CD14-positive monocyte (primary cell): ENCODE results near the gene HPCA. TPM values are rescaled to one million over a fixed set of nuclear protein-coding genes. Genes with fewer than 3 reads are reported as not detected.

Source experiments
- DNase-seq, 3 donors: peaks; one replicate each; pipeline ENCODE4 v3.0.0-alpha.2; 2011 to 2022
- H2AFZ ChIP-seq: 2 replicates; pipeline ENCODE4 v1.6.0; 2012; ENCODE audit warnings: mild to moderate bottlenecking, low read depth, low read length, inconsistent platforms; ENCODE audit not compliant: insufficient read depth, poor library complexity, severe bottlenecking
- H3K27ac ChIP-seq, 2 donors: 1 replicate in 1 of 2; 2 replicates in 1 of 2; pipeline ENCODE4 v1.5.1; 2012 to 2013; ENCODE audit warnings: low read length in 2 of 2, control low read depth in 1 of 2, inconsistent platforms in 1 of 2, low read depth in 1 of 2, mild to moderate bottlenecking in 1 of 2
- H3K27me3 ChIP-seq, 2 donors: one replicate each; pipeline versions ENCODE4 v1.6.0 to v1.6.1; 2011 to 2013; ENCODE audit warnings: low read length in 2 of 2; ENCODE audit not compliant: control insufficient read depth in 2 of 2, insufficient read depth in 2 of 2
- H3K36me3 ChIP-seq, 2 donors: replicated peaks in 1 of 2; 1 replicate in 1 of 2; 2 replicates in 1 of 2; pipeline versions ENCODE4 v1.5.1 to v1.6.1; 2012 to 2013; ENCODE audit warnings: low read length in 2 of 2, control low read depth in 1 of 2, inconsistent platforms in 1 of 2, mild to moderate bottlenecking in 1 of 2; ENCODE audit not compliant: insufficient read depth in 2 of 2, control insufficient read depth in 1 of 2
- H3K4me1 ChIP-seq, 2 donors: 1 replicate in 1 of 2; 2 replicates in 1 of 2; pipeline versions ENCODE4 v1.5.1 to v1.6.1; 2012 to 2013; ENCODE audit warnings: low read length in 2 of 2, control low read depth in 1 of 2, inconsistent platforms in 1 of 2, mild to moderate bottlenecking in 1 of 2, moderate library complexity in 1 of 2; ENCODE audit not compliant: insufficient read depth in 2 of 2, control insufficient read depth in 1 of 2
- H3K4me2 ChIP-seq: replicated peaks from 2 replicates; pipeline ENCODE3; 2012; ENCODE audit warnings: low read length, moderate library complexity, mild to moderate bottlenecking; ENCODE audit not compliant: poor library complexity, severe bottlenecking; ENCODE audit errors: extremely low read depth
- H3K4me3 ChIP-seq, 3 experiments: fragments of 200-600 bp in 1 of 3; sonication (generic) in 1 of 3; replicated peaks in 1 of 3; 1 replicate in 2 of 3; 2 replicates in 1 of 3; pipeline ENCODE4 v1.5.1; 2011 to 2013; ENCODE audit warnings: low read length in 3 of 3, mild to moderate bottlenecking in 3 of 3, control low read depth in 2 of 3, low read depth in 2 of 3, inconsistent platforms in 1 of 3, moderate library complexity in 1 of 3
- H3K79me2 ChIP-seq: 2 replicates; pipeline ENCODE4 v1.6.0; 2012; ENCODE audit warnings: mild to moderate bottlenecking, control low read depth, inconsistent platforms, low read length, moderate library complexity; ENCODE audit not compliant: insufficient read depth
- H3K9ac ChIP-seq: 2 replicates; pipeline ENCODE4 v1.6.0; 2017; ENCODE audit warnings: low read length, mild to moderate bottlenecking; ENCODE audit not compliant: insufficient read depth, poor library complexity, severe bottlenecking
- H3K9me3 ChIP-seq, 2 donors: replicated peaks in 1 of 2; 1 replicate in 1 of 2; 2 replicates in 1 of 2; pipeline versions ENCODE4 v1.5.1 to v1.6.1; 2012 to 2013; ENCODE audit warnings: low read length in 2 of 2, control low read depth in 1 of 2; ENCODE audit not compliant: control insufficient read depth in 1 of 2, insufficient read depth in 1 of 2
- H4K20me1 ChIP-seq: 2 replicates; pipeline ENCODE4 v1.6.0; 2012; ENCODE audit warnings: mild to moderate bottlenecking, low read length, control low read depth, moderate library complexity; ENCODE audit not compliant: insufficient read depth
- H3K27ac Mint-ChIP-seq, 7 donors: one replicate each; pipeline ENCODE4 v1.8.0; 2020; ENCODE audit warnings: mild to moderate bottlenecking in 7 of 7, mixed read lengths in 7 of 7, moderate library complexity in 6 of 7, inconsistent platforms in 2 of 7
- H3K27me3 Mint-ChIP-seq, 3 donors: one replicate each; pipeline ENCODE4 v1.8.0; 2021 to 2022; ENCODE audit warnings: low read depth in 3 of 3, mild to moderate bottlenecking in 3 of 3, mixed read lengths in 3 of 3, moderate library complexity in 3 of 3, inconsistent platforms in 1 of 3
- H3K36me3 Mint-ChIP-seq, 2 donors: one replicate each; pipeline ENCODE4 v1.8.0; 2020; ENCODE audit warnings: mixed read lengths in 2 of 2, inconsistent platforms in 1 of 2, mild to moderate bottlenecking in 1 of 2
- H3K4me1 Mint-ChIP-seq: one replicate; pipeline ENCODE4 v1.8.0; 2020; ENCODE audit warnings: mild to moderate bottlenecking, mixed read lengths
- H3K4me3 Mint-ChIP-seq, 2 donors: one replicate each; pipeline ENCODE4 v1.8.0; 2020; ENCODE audit warnings: mild to moderate bottlenecking in 2 of 2, mixed read lengths in 2 of 2, moderate library complexity in 1 of 2
- H3K9me3 Mint-ChIP-seq, 7 donors: one replicate each; pipeline ENCODE4 v1.8.0; 2020 to 2022; ENCODE audit warnings: mixed read lengths in 7 of 7, mild to moderate bottlenecking in 6 of 7, moderate library complexity in 6 of 7, inconsistent platforms in 2 of 7
- CTCF ChIP-seq: fragments of 200-600 bp; IDR thresholded peaks from one replicate; pipeline ENCODE4 v1.8.0; 2022; ENCODE audit warnings: antibody characterized with exemption, mild to moderate bottlenecking
- WGBS: methylation state at CpG from one replicate; pipeline ENCODE4 v1.1.5; 2013; ENCODE audit warnings: missing lambda C conversion rate; ENCODE audit not compliant: insufficient coverage; 5-methylcytosine and 5-hydroxymethylcytosine counted together
- intact Hi-C, 2 donors: fragments of 100-400 bp; cut with micrococcal nuclease; formaldehyde crosslinking; loops; one replicate each; pipeline versions ENCODE4 v1.15.0 to v1.15.1; 2023
- polyA plus RNA-seq, 3 donors: library from polyadenylated mRNA; depleted of rRNA in 1 of 3; unstranded in 2 of 3; stranded (reverse) in 1 of 3; fragments of 300-500 nt in 2 of 3; fragments of >200 nt in 1 of 3; fragmentation: Illumina TruSeq in 2 of 3; gene quantifications; 1 replicate in 2 of 3; 2 replicates in 1 of 3; pipeline ENCODE4 v1.2.3, GENCODE V29; 2012 to 2021

The HPCA gene
- polyA plus RNA-seq, 3 donors, result not detected

- Mint-ChIP-seq H3K36me3 (peaks cover 41 to 50% of the 10 kb centered on the region in 2 donors), H3K4me1 (no peaks in the 10 kb centered on the region), H3K9me3 (peaks cover 0 to 2% (median 0%) of the 10 kb centered on the region in 7 donors), H3K27ac (no peak overlapping the region), H3K4me3 (no peak overlapping the region), H3K27me3 (peaks cover 7 to 13% (median 8%) of the 10 kb centered on the region in 3 donors)
- Histone ChIP-seq H3K27ac (no peak overlapping the region), H3K4me2 (no peak overlapping the region), H3K4me3 (no peak overlapping the region), H3K27me3 (peaks cover 1 to 5% of the 10 kb centered on the region in 2 donors), H3K36me3 (peaks cover 10 to 44% of the 10 kb centered on the region in 2 donors), H2AFZ (no peak overlapping the region), H4K20me1 (no peaks in the 10 kb centered on the region), H3K4me1 (no peaks in the 10 kb centered on the region), H3K9ac (no peak overlapping the region), H3K9me3 (no peaks in the 10 kb centered on the region), H3K79me2 (no peaks in the 10 kb centered on the region)
- no peak for TF ChIP-seq CTCF
- intact Hi-C loops, result no loop called here
- DNase-seq, result no peak
- WGBS, result 99% methylated on average over 5 of the region's 8 CpGs
Observed at GRCh38 chr1:32864375-32865019, 21.8 kb upstream of the HPCA start.

GRCh38 chr1:32865639-32866405 lies 20.5 kb upstream of the HPCA start:
- DNase-seq, result no peak
- H4K20me1 ChIP-seq, result no peaks in the 10 kb centered on the region
- Mint-ChIP-seq H3K9me3 (peaks cover 0 to 2% (median 0%) of the 10 kb centered on the region in 7 donors), H3K4me3 (no peak overlapping the region), H3K27ac (no peak overlapping the region), H3K27me3 (peaks cover 15 to 21% (median 18%) of the 10 kb centered on the region in 3 donors), H3K4me1 (peaks cover 3% of the 10 kb centered on the region), H3K36me3 (peaks cover 38 to 50% of the 10 kb centered on the region in 2 donors)
- no peak overlapping the region for H3K4me3 ChIP-seq
- H3K27me3 ChIP-seq, result peaks cover 10 to 14% of the 10 kb centered on the region in 2 donors
- no peak for TF ChIP-seq CTCF
- intact Hi-C loops, result no loop called here
- peaks cover 10 to 34% of the 10 kb centered on the region in 2 donors for H3K36me3 ChIP-seq
- H3K27ac ChIP-seq, result no peak overlapping the region
- H3K79me2 ChIP-seq, result no peaks in the 10 kb centered on the region
- H3K9me3 ChIP-seq, result no peaks in the 10 kb centered on the region
- WGBS, result no CpG with 5 or more reads among the region's 3 CpGs
- H3K9ac ChIP-seq, result no peak overlapping the region
- no peaks in the 10 kb centered on the region for H3K4me1 ChIP-seq
- H3K4me2 ChIP-seq, result no peak overlapping the region
- no peak overlapping the region for H2AFZ ChIP-seq
